IMR-90 (cell line): ENCODE data around the gene NUDT6. TPM values are rescaled to one million over a fixed set of nuclear protein-coding genes. Genes with fewer than 3 reads are reported as not detected.

ENCODE experiments used
- ATAC-seq: fragments of 200-7000 bp; cut with Tn5 transposase; 2 replicates; pipeline ENCODE4 v1.9.1; 2020; ENCODE audit warnings: low read depth, mild to moderate bottlenecking, moderate library complexity
- BruUV-seq: library from RNA; stranded (reverse); fragments of 400-500 nt; replicated peaks from 2 replicates; lab custom pipeline; 2021; lab: Mats Ljungman, UMichigan
- CTCF ChIA-PET: fragments of 300-600 bp; formaldehyde crosslinking; extraction: SDS; loops from one replicate; lab custom pipeline; 2021; ENCODE audit warnings: antibody characterized with exemption; lab: Yijun Ruan, JAX
- POLR2A ChIA-PET: fragments of 300-600 bp; sonication (Branson Sonifier 250); formaldehyde crosslinking; loops from one replicate; lab custom pipeline; 2022; ENCODE audit warnings: antibody characterized with exemption; ENCODE audit not compliant: unreplicated experiment; lab: Charles Lee
- DNase-seq: peaks from one replicate; pipeline ENCODE4 v3.0.0; 2013
- H2AFZ ChIP-seq: replicated peaks from 2 replicates; pipeline ENCODE3; 2013; ENCODE audit warnings: low read length, mild to moderate bottlenecking; ENCODE audit not compliant: poor library complexity
- H2AK5ac ChIP-seq: 2 replicates; pipeline ENCODE4 v1.6.1; 2013; ENCODE audit warnings: low read depth, low read length, inconsistent platforms
- H2AK9ac ChIP-seq: replicated peaks from 2 replicates; pipeline ENCODE3; 2013; ENCODE audit warnings: mild to moderate bottlenecking, low read depth, low read length, moderate library complexity; ENCODE audit not compliant: poor library complexity
- H2BK120ac ChIP-seq: 2 replicates; pipeline ENCODE4 v1.6.1; 2013; ENCODE audit warnings: low read depth, low read length, inconsistent platforms
- H2BK15ac ChIP-seq: 3 replicates; pipeline ENCODE4 v1.6.1; 2013; ENCODE audit warnings: low read depth, low read length, inconsistent platforms
- H2BK20ac ChIP-seq: 2 replicates; pipeline ENCODE4 v1.6.1; 2013; ENCODE audit warnings: low read depth, mild to moderate bottlenecking, inconsistent platforms, low read length, moderate library complexity
- H2BK5ac ChIP-seq: 2 replicates; pipeline ENCODE4 v1.6.1; 2013; ENCODE audit warnings: mild to moderate bottlenecking, low read depth, low read length, inconsistent platforms; ENCODE audit not compliant: poor library complexity, severe bottlenecking
- H3K14ac ChIP-seq: replicated peaks from 2 replicates; pipeline ENCODE4 v1.6.1; 2013; ENCODE audit warnings: low read depth, low read length, inconsistent platforms
- H3K18ac ChIP-seq: 2 replicates; pipeline ENCODE4 v1.6.1; 2013; ENCODE audit warnings: low read depth, low read length, control low read depth
- H3K23ac ChIP-seq: 2 replicates; pipeline ENCODE4 v1.6.1; 2013; ENCODE audit warnings: low read depth, low read length, inconsistent platforms
- H3K27ac ChIP-seq: 2 replicates; pipeline ENCODE4 v1.5.1; 2013; ENCODE audit warnings: mild to moderate bottlenecking, control low read depth, low read length; ENCODE audit not compliant: insufficient read depth
- H3K27me3 ChIP-seq: 2 replicates; pipeline ENCODE4 v1.6.1; 2013; ENCODE audit warnings: low read length; ENCODE audit not compliant: control insufficient read depth, insufficient read depth
- H3K36me3 ChIP-seq: 2 replicates; pipeline ENCODE4 v1.6.1; 2013; ENCODE audit warnings: low read length, mixed read lengths; ENCODE audit not compliant: control insufficient read depth, insufficient read depth
- H3K4ac ChIP-seq: 2 replicates; pipeline ENCODE4 v1.6.1; 2013; ENCODE audit warnings: low read depth, low read length, inconsistent platforms
- H3K4me1 ChIP-seq: 2 replicates; pipeline ENCODE4 v1.6.1; 2013; ENCODE audit warnings: low read length, mixed read lengths; ENCODE audit not compliant: control insufficient read depth, insufficient read depth
- H3K4me2 ChIP-seq: 2 replicates; pipeline ENCODE4 v1.6.1; 2013; ENCODE audit warnings: low read depth, mild to moderate bottlenecking, control low read depth, low read length, moderate library complexity
- H3K4me3 ChIP-seq: 2 replicates; pipeline ENCODE4 v1.5.1; 2013; ENCODE audit warnings: low read depth, mild to moderate bottlenecking, control low read depth, low read length, moderate library complexity; ENCODE audit not compliant: insufficient read depth
- H3K56ac ChIP-seq: 2 replicates; pipeline ENCODE4 v1.6.1; 2013; ENCODE audit warnings: low read length, inconsistent platforms; ENCODE audit not compliant: insufficient read depth; ENCODE audit errors: extremely low read depth
- H3K79me1 ChIP-seq, 2 experiments: 2 replicates each; pipeline ENCODE4 v1.6.1; 2013; ENCODE audit warnings: low read length in 2 of 2, inconsistent platforms in 1 of 2, low read depth in 1 of 2
- H3K9ac ChIP-seq: 2 replicates; pipeline ENCODE4 v1.6.1; 2013; ENCODE audit warnings: low read depth, low read length, control low read depth
- H3K9me1 ChIP-seq: 2 replicates; pipeline ENCODE4 v1.6.1; 2013; ENCODE audit warnings: low read length, inconsistent platforms; ENCODE audit not compliant: insufficient read depth
- H3K9me3 ChIP-seq: 2 replicates; pipeline ENCODE4 v1.6.1; 2013; ENCODE audit warnings: low read length; ENCODE audit not compliant: control insufficient read depth, insufficient read depth
- H4K20me1 ChIP-seq: 2 replicates; pipeline ENCODE4 v1.6.1; 2013; ENCODE audit warnings: low read length, inconsistent platforms; ENCODE audit not compliant: insufficient read depth
- H4K5ac ChIP-seq: 2 replicates; pipeline ENCODE4 v1.6.1; 2013; ENCODE audit warnings: mild to moderate bottlenecking, low read depth, low read length, control low read depth
- H4K8ac ChIP-seq, 2 experiments: 2 replicates each; pipeline ENCODE4 v1.6.1; 2013; ENCODE audit warnings: low read depth in 2 of 2, low read length in 2 of 2, control low read depth in 1 of 2, inconsistent platforms in 1 of 2
- H4K91ac ChIP-seq: 2 replicates; pipeline ENCODE4 v1.6.1; 2013; ENCODE audit warnings: low read depth, low read length, inconsistent platforms; ENCODE audit not compliant: insufficient read depth
- CEBPB ChIP-seq: IDR thresholded peaks from 2 replicates; pipeline ENCODE4 v1.6.1; 2012; ENCODE audit warnings: low read depth, low read length, improper control_type of control experiment
- MXI1 ChIP-seq: IDR thresholded peaks from 2 replicates; pipeline ENCODE4 v1.6.1; 2012; ENCODE audit warnings: low read depth, mild to moderate bottlenecking, low read length, moderate library complexity, borderline replicate concordance
- POLR2A ChIP-seq: IDR thresholded peaks from 2 replicates; pipeline ENCODE4 v1.6.1; 2012; ENCODE audit warnings: mild to moderate bottlenecking, low read depth, low read length
- RCOR1 ChIP-seq: IDR thresholded peaks from 2 replicates; pipeline ENCODE4 v1.6.1; 2012; ENCODE audit warnings: mild to moderate bottlenecking, low read length, improper control_type of control experiment; ENCODE audit not compliant: insufficient replicate concordance
- SMC3 ChIP-seq: fragments of 150-350 bp; IDR thresholded peaks from 2 replicates; pipeline ENCODE4 v1.6.1; 2016; ENCODE audit warnings: low read depth, mild to moderate bottlenecking, antibody characterized with exemption, low read length, moderate library complexity
- dilution Hi-C: fragments of 300-500 bp; cut with HindIII; formaldehyde crosslinking; loops from one replicate; pipeline ENCODE4 v1.14.3; 2018; ENCODE audit warnings: low sequenced_read_pairs; ENCODE audit not compliant: unreplicated experiment
- in situ Hi-C: fragments of 300-500 bp; cut with MboI; formaldehyde crosslinking; loops from 3 replicates; pipeline ENCODE4 v1.14.3; 2019; ENCODE audit warnings: low sequenced_read_pairs, inconsistent platforms, mixed read lengths
- intact Hi-C: fragments of 100-400 bp; cut with micrococcal nuclease; formaldehyde crosslinking; loops from 2 replicates; pipeline ENCODE4 v1.10.0; 2022
- polyA plus RNA-seq, 3 experiments: library from polyadenylated mRNA; depleted of rRNA; stranded (reverse); fragments of >200 nt; gene quantifications; 2 replicates each; pipeline ENCODE4 v1.2.3, GENCODE V29; 2012; ENCODE audit warnings: low replicate concordance in 1 of 3
- total RNA-seq: library from RNA; depleted of rRNA; stranded (reverse); fragments of >200 nt; gene quantifications from 2 replicates; pipeline ENCODE4 v1.2.3, GENCODE V29; 2012

Gene NUDT6
- total and polyA plus RNA-seq, 2 of the 4 experiments (the other 2 are of a cell fraction): 2.7 to 4.8 TPM

DNA sequence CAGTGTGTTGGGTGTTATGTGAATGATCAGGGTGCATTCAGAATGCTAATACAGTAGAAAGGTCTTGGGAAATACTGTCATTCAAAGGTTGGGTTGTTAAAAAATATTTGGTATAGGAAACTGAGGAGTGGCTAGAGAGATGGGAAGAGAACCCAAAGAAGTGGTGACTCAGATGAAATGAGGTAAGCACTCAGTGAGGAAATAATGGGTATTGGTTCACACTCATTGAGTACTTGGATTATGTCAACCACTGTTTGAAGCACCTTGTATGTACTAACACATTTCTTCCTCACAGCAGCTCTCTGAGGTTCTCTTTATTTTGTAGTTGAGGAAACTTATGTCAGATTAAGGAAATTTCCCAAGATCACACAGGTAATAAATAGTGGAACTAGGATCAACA is 40.8 kb upstream of the NUDT6 start:
- BruUV-seq: no TSS peak
- no peak overlapping the region for H3K23ac ChIP-seq
- H2BK120ac ChIP-seq: no peak overlapping the region
- no peak overlapping the region for H3K27ac ChIP-seq
- ChIA-PET POLR2A (no interaction called here), CTCF (no interaction called here)
- H2AFZ ChIP-seq: no peak overlapping the region
- no peak overlapping the region for H2BK5ac ChIP-seq
- peaks cover 5% of the 10 kb centered on the region for H3K9me1 ChIP-seq
- peak overlapping the region; percentile 49; the same call in 1 of the 2 replicates for H3K18ac ChIP-seq
- in situ Hi-C loops (no loop called here), dilution Hi-C loops (no loop called here), intact Hi-C loops (loop anchor here (10.0 kb wide), 1 partner anchor 112 kb away; no protein-coding TSS in a partner anchor)
- DNase-seq (peak; percentile 45), ATAC-seq (no peak)
- no peak overlapping the region for H3K4me3 ChIP-seq
- H2BK15ac ChIP-seq: no peak overlapping the region
- no peak overlapping the region for H4K8ac ChIP-seq
- no peaks in the 10 kb centered on the region; the same call in 1 of the 2 replicates for H3K9me3 ChIP-seq
- H3K79me1 ChIP-seq: peaks cover 10 to 32% of the 10 kb centered on the region in 2 experiments
- no peak overlapping the region for H3K56ac ChIP-seq
- H3K27me3 ChIP-seq: no peaks in the 10 kb centered on the region
- H4K20me1 ChIP-seq: no peaks in the 10 kb centered on the region
- no peak overlapping the region; the same call in 1 of the 2 replicates for H3K14ac ChIP-seq
- peak overlapping the region; percentile 65; the same call in 1 of the 2 replicates for H2BK20ac ChIP-seq
- no peak overlapping the region for H3K4ac ChIP-seq
- TF ChIP-seq CEBPB: 0 out of 2 replicates have a peak, but pooled peaks have one; percentile 12
- TF ChIP-seq RCOR1: no peak
- TF ChIP-seq MXI1: no peak
- no peak for TF ChIP-seq SMC3
- TF ChIP-seq POLR2A: no peak
- peaks cover under 1% of the 10 kb centered on the region for H3K4me1 ChIP-seq
- H2AK9ac ChIP-seq: no peak overlapping the region
- no peak overlapping the region for H3K9ac ChIP-seq
- H4K5ac ChIP-seq: no peak overlapping the region
- H4K91ac ChIP-seq: no peak overlapping the region
- H3K36me3 ChIP-seq: no peaks in the 10 kb centered on the region
- no peak overlapping the region for H2AK5ac ChIP-seq
- H3K4me2 ChIP-seq: no peak overlapping the region
